B cell (primary cell): ENCODE data around the gene HLA-DQA1.

ENCODE experiments used
- EZH2 ChIP-seq: IDR thresholded peaks from 2 replicates; pipeline ENCODE4 v1.6.1; 2012; ENCODE audit warnings: borderline replicate concordance, low read depth, mild to moderate bottlenecking, moderate library complexity, low read length; ENCODE audit not compliant: insufficient read depth, poor library complexity, severe bottlenecking
- TF ChIP-seq, protein P1 (sequence below): fragments of 200-600 bp; IDR thresholded peaks from one replicate; pipeline ENCODE4 v1.8.0; 2022; ENCODE audit warnings: antibody characterized with exemption, mild to moderate bottlenecking

DNA sequence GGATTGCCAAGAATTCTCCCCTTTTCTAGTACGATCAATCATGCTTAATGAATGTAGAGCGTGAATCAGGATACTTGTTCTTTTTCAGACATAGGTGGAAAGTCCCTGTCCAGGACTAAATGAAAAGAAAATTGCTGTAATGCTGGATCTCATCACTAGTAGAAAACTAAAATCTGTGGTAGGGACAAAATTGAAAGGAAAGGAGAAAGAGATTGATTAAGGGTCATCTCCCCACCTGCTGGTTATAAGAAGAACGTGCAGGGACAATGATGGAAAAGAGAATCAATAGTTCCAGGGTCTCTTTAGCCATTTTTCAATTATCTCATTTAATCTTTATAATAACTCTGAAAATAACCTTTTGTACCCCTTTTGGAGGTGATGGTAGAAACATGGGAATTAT lies 28.8 kb upstream of the HLA-DQA1 start:
- no peak for TF ChIP-seq EZH2
- TF ChIP-seq, protein P1, sequence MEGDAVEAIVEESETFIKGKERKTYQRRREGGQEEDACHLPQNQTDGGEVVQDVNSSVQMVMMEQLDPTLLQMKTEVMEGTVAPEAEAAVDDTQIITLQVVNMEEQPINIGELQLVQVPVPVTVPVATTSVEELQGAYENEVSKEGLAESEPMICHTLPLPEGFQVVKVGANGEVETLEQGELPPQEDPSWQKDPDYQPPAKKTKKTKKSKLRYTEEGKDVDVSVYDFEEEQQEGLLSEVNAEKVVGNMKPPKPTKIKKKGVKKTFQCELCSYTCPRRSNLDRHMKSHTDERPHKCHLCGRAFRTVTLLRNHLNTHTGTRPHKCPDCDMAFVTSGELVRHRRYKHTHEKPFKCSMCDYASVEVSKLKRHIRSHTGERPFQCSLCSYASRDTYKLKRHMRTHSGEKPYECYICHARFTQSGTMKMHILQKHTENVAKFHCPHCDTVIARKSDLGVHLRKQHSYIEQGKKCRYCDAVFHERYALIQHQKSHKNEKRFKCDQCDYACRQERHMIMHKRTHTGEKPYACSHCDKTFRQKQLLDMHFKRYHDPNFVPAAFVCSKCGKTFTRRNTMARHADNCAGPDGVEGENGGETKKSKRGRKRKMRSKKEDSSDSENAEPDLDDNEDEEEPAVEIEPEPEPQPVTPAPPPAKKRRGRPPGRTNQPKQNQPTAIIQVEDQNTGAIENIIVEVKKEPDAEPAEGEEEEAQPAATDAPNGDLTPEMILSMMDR = no peak
